Activated T-cell treated with anti-CD3 and anti-CD28 coated beads for 4 hours (primary cell): ENCODE data around the gene GCH1.
"Not testable (repeated sequence)": the region's sequence is repeated elsewhere in the genome, so short reads cannot be mapped to it uniquely, and the experiment has no call there.

ENCODE experiments used
- DNase-seq: peaks from one replicate; pipeline ENCODE4 v3.0.0-alpha.2; 2020

The GCH1 gene

GRCh38 chr14:54902521-54903420 lies at the start of gene GCH1:
Gene GCH1, minus strand, starts transcription at chr14:54902826. Its CDS starts 163 bp downstream, at chr14:54902663.
- peak; percentile 57 for DNase-seq

- no peak for DNase-seq
These were observed 44.6 kb upstream of the GCH1 start for GRCh38 chr14:54947230-54947629.

- DNase-seq: no peak
These were observed 43.9 kb upstream of the GCH1 start for GRCh38 chr14:54946500-54946899.

- DNase-seq: no peak
These were observed 42.2 kb upstream of the GCH1 start for GRCh38 chr14:54944737-54945391.

- DNase-seq: no peak
These were observed 40.3 kb upstream of the GCH1 start for GRCh38 chr14:54942913-54943312.

- DNase-seq: no peak
These were observed 34.2 kb upstream of the GCH1 start for GRCh38 chr14:54936816-54937215.

GRCh38 chr14:54935958-54936357 lies 33.3 kb upstream of the GCH1 start:
- no peak for DNase-seq

GRCh38 chr14:54935100-54935499 lies 32.5 kb upstream of the GCH1 start:
- DNase-seq: no peak

GRCh38 chr14:54933006-54933405 lies 30.4 kb upstream of the GCH1 start:
- no peak for DNase-seq

GRCh38 chr14:54931598-54932340 lies 29.1 kb upstream of the GCH1 start:
- no peak for DNase-seq

GRCh38 chr14:54931101-54931500 lies 28.5 kb upstream of the GCH1 start:
- DNase-seq: no peak

GRCh38 chr14:54929556-54929955 lies 26.9 kb upstream of the GCH1 start:
- no peak for DNase-seq

- DNase-seq: no peak
These were observed 25.6 kb upstream of the GCH1 start for GRCh38 chr14:54928216-54928615.

- DNase-seq: no peak
These were observed 24.9 kb upstream of the GCH1 start for GRCh38 chr14:54927551-54927950.

- DNase-seq: not testable (repeated sequence)
These were observed 23.9 kb upstream of the GCH1 start for GRCh38 chr14:54926570-54926969.

GRCh38 chr14:54922598-54922997 lies 20.0 kb upstream of the GCH1 start:
- DNase-seq: no peak

- no peak for DNase-seq
These were observed 17.4 kb upstream of the GCH1 start for GRCh38 chr14:54920052-54920451.

GRCh38 chr14:54919330-54919729 lies 16.7 kb upstream of the GCH1 start:
- DNase-seq: no peak

GRCh38 chr14:54918427-54918826 lies 15.8 kb upstream of the GCH1 start:
- no peak for DNase-seq

GRCh38 chr14:54916101-54916500 lies 13.5 kb upstream of the GCH1 start:
- DNase-seq: no peak

GRCh38 chr14:54909817-54910558 lies 7.4 kb upstream of the GCH1 start:
- DNase-seq: no peak

GRCh38 chr14:54908973-54909372 lies 6.3 kb upstream of the GCH1 start:
- DNase-seq: not testable (repeated sequence)

GRCh38 chr14:54908190-54908589 lies 5.6 kb upstream of the GCH1 start:
- no peak for DNase-seq
